IMR-90 (cell line): ENCODE data around the gene HDGFL2. TPM values are rescaled to one million over a fixed set of nuclear protein-coding genes. Genes with fewer than 3 reads are reported as not detected.

ENCODE experiments used
- ATAC-seq: fragments of 200-7000 bp; cut with Tn5 transposase; 2 replicates; pipeline ENCODE4 v1.9.1; 2020; ENCODE audit warnings: low read depth, mild to moderate bottlenecking, moderate library complexity
- BruUV-seq: library from RNA; stranded (reverse); fragments of 400-500 nt; replicated peaks from 2 replicates; lab custom pipeline; 2021; lab: Mats Ljungman, UMichigan
- CTCF ChIA-PET: fragments of 300-600 bp; formaldehyde crosslinking; extraction: SDS; loops from one replicate; lab custom pipeline; 2021; ENCODE audit warnings: antibody characterized with exemption; lab: Yijun Ruan, JAX
- POLR2A ChIA-PET: fragments of 300-600 bp; sonication (Branson Sonifier 250); formaldehyde crosslinking; loops from one replicate; lab custom pipeline; 2022; ENCODE audit warnings: antibody characterized with exemption; ENCODE audit not compliant: unreplicated experiment; lab: Charles Lee
- DNase-seq: peaks from one replicate; pipeline ENCODE4 v3.0.0; 2013
- H2AFZ ChIP-seq: replicated peaks from 2 replicates; pipeline ENCODE3; 2013; ENCODE audit warnings: low read length, mild to moderate bottlenecking; ENCODE audit not compliant: poor library complexity
- H2AK5ac ChIP-seq: 2 replicates; pipeline ENCODE4 v1.6.1; 2013; ENCODE audit warnings: low read depth, low read length, inconsistent platforms
- H2AK9ac ChIP-seq: replicated peaks from 2 replicates; pipeline ENCODE3; 2013; ENCODE audit warnings: mild to moderate bottlenecking, low read depth, low read length, moderate library complexity; ENCODE audit not compliant: poor library complexity
- H2BK120ac ChIP-seq: 2 replicates; pipeline ENCODE4 v1.6.1; 2013; ENCODE audit warnings: low read depth, low read length, inconsistent platforms
- H2BK15ac ChIP-seq: 3 replicates; pipeline ENCODE4 v1.6.1; 2013; ENCODE audit warnings: low read depth, low read length, inconsistent platforms
- H2BK20ac ChIP-seq: 2 replicates; pipeline ENCODE4 v1.6.1; 2013; ENCODE audit warnings: low read depth, mild to moderate bottlenecking, inconsistent platforms, low read length, moderate library complexity
- H2BK5ac ChIP-seq: 2 replicates; pipeline ENCODE4 v1.6.1; 2013; ENCODE audit warnings: mild to moderate bottlenecking, low read depth, low read length, inconsistent platforms; ENCODE audit not compliant: poor library complexity, severe bottlenecking
- H3K14ac ChIP-seq: replicated peaks from 2 replicates; pipeline ENCODE4 v1.6.1; 2013; ENCODE audit warnings: low read depth, low read length, inconsistent platforms
- H3K18ac ChIP-seq: 2 replicates; pipeline ENCODE4 v1.6.1; 2013; ENCODE audit warnings: low read depth, low read length, control low read depth
- H3K23ac ChIP-seq: 2 replicates; pipeline ENCODE4 v1.6.1; 2013; ENCODE audit warnings: low read depth, low read length, inconsistent platforms
- H3K27ac ChIP-seq: 2 replicates; pipeline ENCODE4 v1.5.1; 2013; ENCODE audit warnings: mild to moderate bottlenecking, control low read depth, low read length; ENCODE audit not compliant: insufficient read depth
- H3K27me3 ChIP-seq: 2 replicates; pipeline ENCODE4 v1.6.1; 2013; ENCODE audit warnings: low read length; ENCODE audit not compliant: control insufficient read depth, insufficient read depth
- H3K36me3 ChIP-seq: 2 replicates; pipeline ENCODE4 v1.6.1; 2013; ENCODE audit warnings: low read length, mixed read lengths; ENCODE audit not compliant: control insufficient read depth, insufficient read depth
- H3K4ac ChIP-seq: 2 replicates; pipeline ENCODE4 v1.6.1; 2013; ENCODE audit warnings: low read depth, low read length, inconsistent platforms
- H3K4me1 ChIP-seq: 2 replicates; pipeline ENCODE4 v1.6.1; 2013; ENCODE audit warnings: low read length, mixed read lengths; ENCODE audit not compliant: control insufficient read depth, insufficient read depth
- H3K4me2 ChIP-seq: 2 replicates; pipeline ENCODE4 v1.6.1; 2013; ENCODE audit warnings: low read depth, mild to moderate bottlenecking, control low read depth, low read length, moderate library complexity
- H3K4me3 ChIP-seq: 2 replicates; pipeline ENCODE4 v1.5.1; 2013; ENCODE audit warnings: low read depth, mild to moderate bottlenecking, control low read depth, low read length, moderate library complexity; ENCODE audit not compliant: insufficient read depth
- H3K56ac ChIP-seq: 2 replicates; pipeline ENCODE4 v1.6.1; 2013; ENCODE audit warnings: low read length, inconsistent platforms; ENCODE audit not compliant: insufficient read depth; ENCODE audit errors: extremely low read depth
- H3K79me1 ChIP-seq, 2 experiments: 2 replicates each; pipeline ENCODE4 v1.6.1; 2013; ENCODE audit warnings: low read length in 2 of 2, inconsistent platforms in 1 of 2, low read depth in 1 of 2
- H3K9ac ChIP-seq: 2 replicates; pipeline ENCODE4 v1.6.1; 2013; ENCODE audit warnings: low read depth, low read length, control low read depth
- H3K9me1 ChIP-seq: 2 replicates; pipeline ENCODE4 v1.6.1; 2013; ENCODE audit warnings: low read length, inconsistent platforms; ENCODE audit not compliant: insufficient read depth
- H3K9me3 ChIP-seq: 2 replicates; pipeline ENCODE4 v1.6.1; 2013; ENCODE audit warnings: low read length; ENCODE audit not compliant: control insufficient read depth, insufficient read depth
- H4K20me1 ChIP-seq: 2 replicates; pipeline ENCODE4 v1.6.1; 2013; ENCODE audit warnings: low read length, inconsistent platforms; ENCODE audit not compliant: insufficient read depth
- H4K5ac ChIP-seq: 2 replicates; pipeline ENCODE4 v1.6.1; 2013; ENCODE audit warnings: mild to moderate bottlenecking, low read depth, low read length, control low read depth
- H4K8ac ChIP-seq, 2 experiments: 2 replicates each; pipeline ENCODE4 v1.6.1; 2013; ENCODE audit warnings: low read depth in 2 of 2, low read length in 2 of 2, control low read depth in 1 of 2, inconsistent platforms in 1 of 2
- H4K91ac ChIP-seq: 2 replicates; pipeline ENCODE4 v1.6.1; 2013; ENCODE audit warnings: low read depth, low read length, inconsistent platforms; ENCODE audit not compliant: insufficient read depth
- CTCF ChIP-seq: conservative IDR thresholded peaks from 2 replicates; pipeline ENCODE4 v1.5.1; 2012; ENCODE audit warnings: mild to moderate bottlenecking, low read depth, low read length, improper control_type of control experiment
- MAFK ChIP-seq: IDR thresholded peaks from 2 replicates; pipeline ENCODE4 v1.6.1; 2012; ENCODE audit warnings: low read depth, low read length, improper control_type of control experiment
- WGBS, 2 experiments: methylation state at CpG; one replicate each; pipeline versions ENCODE4 v1.1.5 to v1.1.7; 2013; ENCODE audit warnings: missing lambda C conversion rate in 2 of 2; ENCODE audit not compliant: insufficient read length in 1 of 2; ENCODE audit errors: extremely low coverage in 2 of 2; 5-methylcytosine and 5-hydroxymethylcytosine counted together
- dilution Hi-C: fragments of 300-500 bp; cut with HindIII; formaldehyde crosslinking; loops from one replicate; pipeline ENCODE4 v1.14.3; 2018; ENCODE audit warnings: low sequenced_read_pairs; ENCODE audit not compliant: unreplicated experiment
- in situ Hi-C: fragments of 300-500 bp; cut with MboI; formaldehyde crosslinking; loops from 3 replicates; pipeline ENCODE4 v1.14.3; 2019; ENCODE audit warnings: low sequenced_read_pairs, inconsistent platforms, mixed read lengths
- intact Hi-C: fragments of 100-400 bp; cut with micrococcal nuclease; formaldehyde crosslinking; loops from 2 replicates; pipeline ENCODE4 v1.10.0; 2022
- polyA plus RNA-seq, 3 experiments: library from polyadenylated mRNA; depleted of rRNA; stranded (reverse); fragments of >200 nt; gene quantifications; 2 replicates each; pipeline ENCODE4 v1.2.3, GENCODE V29; 2012; ENCODE audit warnings: low replicate concordance in 1 of 3
- total RNA-seq: library from RNA; depleted of rRNA; stranded (reverse); fragments of >200 nt; gene quantifications from 2 replicates; pipeline ENCODE4 v1.2.3, GENCODE V29; 2012

Gene HDGFL2
- total and polyA plus RNA-seq, 2 of the 4 experiments (the other 2 are of a cell fraction), result 35.8 to 48.5 TPM

GRCh38 chr19:4547303-4548237, 75.5 kb downstream of the HDGFL2 start:
- dilution Hi-C loops, result no loop called here
- Histone ChIP-seq H2AK5ac (no peak overlapping the region), H2AK9ac (peak overlapping the region; percentile 24), H3K14ac (no peak overlapping the region), H4K20me1 (no peaks in the 10 kb centered on the region), H2BK120ac (no peak overlapping the region), H3K4me3 (no peak overlapping the region), H3K9me1 (no peaks in the 10 kb centered on the region), H3K56ac (no peak overlapping the region), H4K5ac (no peak overlapping the region), H3K4ac (no peak overlapping the region), H2BK15ac (no peak overlapping the region), H3K79me1 (no peaks in the 10 kb centered on the region), H2BK5ac (no peak overlapping the region), H3K27ac (no peak overlapping the region), H3K18ac (no peak overlapping the region), H3K27me3 (peaks cover 2% of the 10 kb centered on the region; the same call in 1 of the 2 replicates), H2AFZ (no peak overlapping the region), H4K91ac (no peak overlapping the region), H3K36me3 (no peaks in the 10 kb centered on the region), H3K9me3 (no peaks in the 10 kb centered on the region), H3K4me2 (no peak overlapping the region), H3K23ac (no peak overlapping the region), H3K9ac (no peak overlapping the region), H4K8ac (no peak overlapping the region), H2BK20ac (no peak overlapping the region), H3K4me1 (no peaks in the 10 kb centered on the region)
- in situ Hi-C loops, result no loop called here
- ATAC-seq (peak; percentile 59; the same call in 1 of the 2 replicates), DNase-seq (no peak)
- POLR2A ChIA-PET, result no interaction called here
- BruUV-seq, result no TSS peak
- CTCF ChIA-PET, result no interaction called here
- WGBS, 2 experiments, result 53% methylated on average over 12 of the region's 32 CpGs; no CpG with 5 or more reads in 1 of the 2 experiments
- intact Hi-C loops, result no loop called here
- TF ChIP-seq MAFK, result no peak
- peak; percentile 35 for TF ChIP-seq CTCF
